CD1c-positive myeloid dendritic cell (primary cell): ENCODE measurements around the gene APOBEC2.

Experiments used
- DNase-seq: peaks from one replicate; pipeline ENCODE4 v3.0.0-alpha.2; 2016; ENCODE audit errors: extremely low spot score

The APOBEC2 gene

DNA sequence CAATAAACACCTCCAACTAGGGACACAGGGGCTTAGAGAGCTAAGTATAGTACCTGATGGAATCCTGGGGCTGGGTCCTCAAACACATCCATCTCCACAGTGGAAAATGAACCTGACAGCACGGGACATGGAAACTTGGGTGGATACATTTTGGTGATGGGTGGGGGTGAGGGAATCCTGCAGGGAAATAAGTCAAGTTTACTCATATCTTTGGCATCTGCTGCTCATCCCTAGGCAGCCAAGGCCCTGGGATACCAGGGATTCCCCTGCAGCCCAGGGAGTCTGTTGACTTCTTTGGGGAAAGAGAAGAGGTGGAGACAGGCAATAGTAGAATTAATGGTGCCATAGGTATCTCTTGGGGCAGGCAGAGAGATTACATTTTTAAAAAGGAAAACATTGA is 6.6 kb downstream of the APOBEC2 start:
- DNase-seq = no peak

DNA sequence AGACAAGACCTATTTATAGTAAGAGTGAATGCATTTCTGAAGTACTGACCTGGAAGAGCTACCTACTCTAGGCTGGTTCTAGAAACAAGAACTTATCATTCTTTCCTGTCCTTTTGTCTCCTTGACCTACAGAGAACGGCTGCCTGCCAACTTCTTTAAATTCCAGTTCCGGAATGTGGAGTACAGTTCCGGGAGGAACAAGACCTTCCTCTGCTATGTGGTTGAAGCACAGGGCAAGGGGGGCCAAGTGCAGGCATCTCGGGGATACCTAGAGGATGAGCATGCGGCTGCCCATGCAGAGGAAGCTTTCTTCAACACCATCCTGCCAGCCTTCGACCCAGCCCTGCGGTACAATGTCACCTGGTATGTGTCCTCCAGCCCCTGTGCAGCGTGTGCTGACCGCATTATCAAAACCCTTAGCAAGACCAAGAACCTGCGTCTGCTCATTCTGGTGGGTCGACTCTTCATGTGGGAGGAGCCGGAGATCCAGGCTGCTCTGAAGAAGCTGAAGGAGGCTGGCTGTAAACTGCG is 8.3 kb downstream of the APOBEC2 start:
- no peak for DNase-seq

DNA sequence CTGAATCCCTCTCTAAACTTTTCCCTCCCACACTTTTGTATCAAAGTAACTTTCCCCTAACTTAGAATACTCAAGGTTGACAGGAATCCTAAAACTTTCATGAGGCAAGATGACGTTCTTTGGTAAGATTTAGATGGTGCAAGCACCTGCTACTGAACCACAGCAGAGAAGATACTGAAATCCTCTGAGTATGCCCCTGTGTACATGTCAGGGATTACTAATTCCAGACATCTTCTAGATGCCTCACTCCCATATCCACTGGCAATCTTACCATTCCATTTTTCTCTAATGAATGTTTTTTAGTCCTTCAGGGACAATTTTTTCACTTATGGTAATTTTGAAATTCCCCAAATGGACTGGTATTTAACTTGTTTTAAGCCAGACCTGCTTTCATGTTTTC is 9.1 kb downstream of the APOBEC2 start:
- no peak for DNase-seq

DNA sequence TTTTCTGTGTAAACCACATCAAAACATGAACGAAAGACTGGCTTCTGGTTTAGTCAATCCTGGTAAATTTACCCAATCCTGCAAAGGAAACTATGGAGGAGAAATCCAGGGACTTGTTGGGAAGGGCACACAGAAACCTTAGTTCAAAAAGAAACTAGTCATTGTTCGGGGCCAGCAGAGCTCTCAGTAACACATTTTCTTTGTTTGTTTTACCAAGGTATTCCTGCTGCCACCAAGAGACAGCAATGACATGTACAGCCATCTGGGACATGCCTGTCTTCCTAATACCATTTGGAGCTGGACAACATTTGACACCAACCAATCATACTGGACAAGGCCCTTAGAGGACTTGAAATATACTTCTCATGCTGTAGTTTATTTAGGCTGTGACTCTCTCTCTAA is 10.9 kb downstream of the APOBEC2 start:
- DNase-seq = no peak

DNA sequence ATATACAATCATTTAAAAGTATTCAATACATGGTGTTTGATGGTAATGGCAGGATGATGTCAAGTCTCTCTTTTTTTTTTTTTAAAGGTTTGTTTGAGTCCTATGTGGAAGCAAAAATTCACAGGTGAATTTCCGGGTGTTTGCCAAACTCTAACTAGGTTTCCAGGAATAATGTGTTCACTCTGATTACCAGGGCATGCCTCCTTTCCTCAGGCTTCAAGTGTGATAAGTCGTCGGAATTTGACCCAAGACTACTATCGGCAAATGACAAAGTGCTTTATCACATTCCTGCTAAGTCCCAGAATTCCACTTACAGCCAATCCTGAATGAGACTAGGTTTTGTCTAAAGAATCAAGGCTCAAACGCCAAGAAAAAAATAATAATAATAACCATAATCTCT is 11.8 kb downstream of the APOBEC2 start:
- DNase-seq = no peak

DNA sequence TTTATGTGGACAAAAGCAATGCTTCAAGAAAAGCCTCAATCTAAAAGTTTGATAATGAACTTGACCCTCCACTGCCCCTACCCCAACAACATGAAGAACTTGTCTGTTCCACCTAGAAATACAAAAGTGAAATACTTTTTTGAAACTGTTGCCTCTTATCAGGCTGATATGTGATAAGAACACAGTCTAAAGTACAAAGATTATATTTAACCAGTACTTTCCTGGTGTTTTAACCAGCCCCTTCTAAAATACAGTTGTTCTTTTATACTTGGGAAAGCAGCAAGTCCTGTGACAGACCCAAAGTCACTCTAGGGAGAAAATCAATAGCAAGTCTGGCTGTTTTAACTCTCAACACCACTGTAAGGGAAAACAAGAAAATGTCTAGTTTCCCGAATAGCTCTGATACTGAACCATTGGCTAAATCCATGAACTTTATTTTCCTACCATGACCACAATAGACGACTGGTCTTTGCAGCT is 12.6 kb downstream of the APOBEC2 start:
- no peak for DNase-seq

DNA sequence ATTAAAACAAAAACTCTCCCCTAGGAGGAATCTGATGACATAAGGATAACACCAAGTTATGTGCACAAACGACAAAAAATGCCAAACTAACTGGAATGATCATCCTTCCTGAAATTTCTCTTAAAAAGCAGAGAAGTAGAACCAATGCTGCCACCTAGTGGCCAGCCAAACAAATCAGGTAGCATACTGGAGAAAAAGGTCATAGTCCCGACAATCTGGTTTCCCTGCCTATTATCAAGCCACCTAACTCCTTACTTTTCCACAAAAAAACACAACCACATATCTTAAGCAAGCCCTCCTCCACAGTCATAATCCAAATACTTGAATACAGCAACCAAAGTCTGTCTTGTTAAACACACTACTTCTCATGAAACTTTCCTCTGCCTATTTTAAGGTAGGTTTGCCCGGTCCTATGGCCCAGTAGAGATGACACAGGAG is 13.9 kb downstream of the APOBEC2 start:
- DNase-seq = peak; percentile 83

DNA sequence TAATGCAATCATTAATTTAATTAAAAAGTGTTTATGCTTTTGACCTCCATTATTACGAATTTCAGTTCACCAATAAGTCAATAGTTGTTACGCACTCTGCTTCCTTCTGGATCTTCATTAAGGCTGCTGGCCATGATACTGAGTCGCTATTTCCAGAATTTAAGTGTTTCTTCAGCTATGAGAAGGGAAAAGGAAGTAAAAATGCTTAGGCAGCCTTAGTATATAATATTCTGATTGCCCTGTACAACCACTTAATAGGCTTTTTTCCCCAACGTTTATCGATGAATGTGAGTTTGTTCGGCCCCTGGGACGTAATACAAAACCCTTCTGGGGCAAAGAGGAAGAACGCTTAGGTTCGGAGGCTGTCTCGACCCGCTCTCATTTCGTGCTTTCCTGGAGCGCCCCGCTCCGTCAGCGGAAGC is 18.5 kb downstream of the APOBEC2 start:
- DNase-seq = no peak

DNA sequence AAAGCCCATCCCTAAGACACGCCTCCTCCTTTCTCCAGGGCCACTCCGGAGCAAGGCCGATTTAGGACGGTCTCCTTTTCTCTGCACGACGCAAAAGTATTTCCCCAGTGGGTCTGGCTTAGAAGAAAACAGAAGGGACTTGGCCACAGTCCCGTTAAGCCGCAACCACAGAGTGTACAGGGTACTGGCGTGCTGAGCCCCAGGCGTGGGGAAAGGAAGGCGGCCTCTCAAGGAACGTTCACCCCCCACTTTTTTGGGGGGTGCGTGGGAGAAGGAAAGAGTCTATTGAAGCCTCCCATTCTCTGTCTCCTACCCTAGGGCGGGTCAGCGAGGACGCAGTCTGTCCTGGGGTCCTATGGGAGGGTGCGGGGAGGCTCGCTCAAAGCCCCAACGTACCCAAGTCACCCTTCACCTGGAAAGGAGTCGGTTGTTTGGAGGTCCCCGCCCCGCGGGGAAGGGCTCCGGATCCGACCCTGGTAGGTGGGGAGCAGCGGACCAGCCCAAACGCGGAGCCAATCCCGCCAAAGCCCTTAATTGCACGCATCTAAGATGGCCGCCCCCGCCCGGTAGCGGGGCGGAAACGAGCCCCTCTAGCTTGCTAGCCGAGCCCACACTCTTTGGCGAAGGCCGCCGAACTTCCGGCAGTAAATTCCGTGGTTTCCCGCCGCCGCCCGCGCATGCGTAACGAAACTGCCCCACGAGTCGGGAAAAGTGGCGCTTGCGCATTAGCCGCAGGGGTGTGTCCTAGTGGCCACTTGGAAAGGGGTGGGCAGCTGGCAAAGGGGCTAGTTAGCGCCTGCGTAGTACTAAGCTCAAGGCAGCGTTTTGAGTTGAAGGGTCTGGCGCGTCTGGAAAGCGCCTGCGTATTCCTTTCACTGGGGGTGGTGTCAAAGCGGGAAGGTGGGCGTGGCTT is 19.2 kb downstream of the APOBEC2 start, which contains the start of gene OARD1:
Gene OARD1 (minus strand): TSS at position 434 of the 913 bp plus-strand sequence. CDS start 722 bp downstream, outside the sequence.
- DNase-seq = peak; percentile 100

DNA sequence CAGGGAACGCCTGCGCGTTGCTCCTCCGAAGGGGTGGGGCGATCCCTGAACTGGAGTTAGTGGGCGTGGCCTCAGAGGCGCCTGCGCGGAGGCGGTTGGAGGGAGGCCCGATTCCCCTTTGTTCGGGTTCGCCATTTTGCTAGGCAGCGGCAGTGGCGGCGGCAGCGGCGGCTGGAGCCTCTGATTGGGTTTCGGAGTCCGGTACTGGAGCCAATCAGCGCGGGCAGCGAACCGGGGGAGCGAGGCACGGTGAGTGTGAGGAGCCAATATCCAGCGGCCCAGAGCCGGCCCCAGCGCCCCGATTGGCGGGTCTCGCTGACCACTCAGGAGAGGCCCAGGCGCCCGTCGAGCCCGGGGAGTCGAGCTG is 19.8 kb downstream of the APOBEC2 start, which contains the start of gene NFYA:
Gene NFYA (plus strand): TSS at position 139 of the 367 bp plus-strand sequence. CDS start 6,116 bp downstream, outside the sequence.
- no peak for DNase-seq

DNA sequence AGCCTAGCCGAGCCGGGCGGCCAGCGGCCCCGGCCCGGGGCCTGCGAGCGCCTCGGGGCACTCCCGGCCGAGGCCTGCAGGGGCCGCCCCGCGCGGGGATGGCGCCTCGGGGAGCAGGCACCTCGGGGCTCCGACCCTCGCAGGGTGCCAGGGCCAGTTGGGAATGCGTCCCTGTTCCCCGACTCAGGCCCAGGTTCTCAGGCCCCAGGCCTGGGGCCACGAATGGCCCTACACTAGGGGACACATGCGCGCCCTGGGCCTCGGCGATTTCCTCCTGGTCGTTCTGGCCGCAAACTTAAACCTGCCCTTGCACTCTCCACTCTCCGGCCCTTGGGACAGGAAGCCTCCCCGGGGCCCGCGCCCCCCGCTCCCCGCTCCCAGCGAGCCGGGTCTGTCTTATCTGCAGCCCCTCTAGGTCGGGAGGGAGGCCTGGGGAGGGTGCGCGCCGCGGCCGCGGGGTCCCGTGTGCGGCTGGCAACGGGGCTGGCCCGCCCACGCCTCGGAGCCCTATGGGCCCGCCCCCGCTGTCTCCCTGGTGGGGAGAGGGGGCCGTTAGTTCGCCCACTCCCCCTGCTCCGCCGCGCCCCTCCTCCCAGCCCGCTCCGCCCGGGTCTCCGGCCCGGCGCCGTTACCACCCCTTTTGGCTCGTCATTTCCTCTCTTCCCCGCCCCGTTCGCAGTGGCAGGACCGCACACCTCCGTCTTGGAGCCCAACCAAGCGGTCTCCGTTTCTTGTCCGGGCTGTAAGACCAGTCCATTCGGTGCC is 20.4 kb downstream of the APOBEC2 start:
- peak; percentile 75 for DNase-seq

DNA sequence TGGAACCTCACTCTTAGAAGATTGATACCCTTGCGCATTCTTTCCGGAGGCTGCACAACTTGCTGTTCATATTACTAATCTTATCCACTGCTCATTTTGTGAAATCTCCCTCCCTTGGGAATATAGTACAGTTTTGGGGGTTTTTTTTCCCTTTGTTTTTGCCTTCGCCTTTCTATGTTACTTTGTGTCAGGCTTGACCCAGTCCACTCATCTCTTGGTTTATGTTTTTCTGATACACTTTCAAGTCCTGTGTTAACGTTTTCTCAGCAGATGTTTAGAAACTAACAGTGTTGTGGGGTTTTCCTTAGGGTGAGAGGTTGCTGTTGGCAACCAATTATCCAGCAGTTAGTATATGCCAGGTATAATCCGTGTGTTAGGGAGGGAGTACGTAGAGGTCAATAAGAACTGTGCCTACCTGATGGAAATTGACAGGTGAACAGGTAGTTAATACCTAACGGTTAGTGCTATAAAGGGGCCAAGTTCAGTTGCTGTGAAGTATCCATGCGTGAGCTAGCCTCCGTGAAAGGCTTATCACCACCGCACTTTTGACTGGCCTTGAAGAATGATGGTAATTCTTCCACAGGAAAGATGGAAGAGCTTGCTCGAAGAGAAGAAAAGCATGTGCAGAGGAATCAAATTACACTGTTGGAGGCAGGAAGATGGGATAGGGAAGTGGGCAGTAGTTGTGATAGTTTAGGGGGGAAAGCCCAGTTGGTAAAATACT is 21.1 kb downstream of the APOBEC2 start:
- no peak for DNase-seq

DNA sequence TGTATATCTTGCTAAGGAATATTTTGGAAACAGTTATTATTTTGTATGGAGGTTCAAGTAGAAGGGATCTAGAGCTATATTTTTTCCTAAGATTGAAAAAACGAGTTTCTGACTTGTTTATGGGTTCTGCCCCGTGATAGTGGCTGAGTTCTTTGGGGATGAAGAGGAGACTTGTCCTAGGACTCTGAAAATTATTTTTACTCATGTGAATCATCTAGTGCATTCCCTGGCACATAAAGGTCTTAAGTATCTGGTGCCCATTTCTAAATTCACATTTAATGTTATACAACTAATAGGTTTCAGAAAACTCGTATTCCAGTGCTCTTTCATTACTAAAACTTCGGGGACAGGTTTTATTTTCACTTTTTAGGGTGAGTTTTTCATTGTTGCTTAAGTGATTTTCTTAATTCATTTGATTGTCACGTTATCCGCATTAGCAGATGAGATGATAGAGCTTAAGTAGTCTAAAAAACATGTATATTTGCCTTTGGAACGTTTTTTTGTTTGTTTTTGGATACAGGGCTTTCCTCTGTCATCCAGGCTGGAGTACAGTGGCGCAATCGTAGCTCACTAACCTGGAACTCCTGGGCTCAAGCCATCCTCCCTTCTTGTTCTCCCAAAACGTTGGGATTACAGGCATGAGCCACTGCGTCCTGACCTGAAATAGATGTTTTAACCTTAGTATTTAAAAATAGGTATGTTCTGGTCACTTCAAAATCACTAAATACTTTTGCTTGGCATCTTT is 21.9 kb downstream of the APOBEC2 start:
- no peak for DNase-seq

DNA sequence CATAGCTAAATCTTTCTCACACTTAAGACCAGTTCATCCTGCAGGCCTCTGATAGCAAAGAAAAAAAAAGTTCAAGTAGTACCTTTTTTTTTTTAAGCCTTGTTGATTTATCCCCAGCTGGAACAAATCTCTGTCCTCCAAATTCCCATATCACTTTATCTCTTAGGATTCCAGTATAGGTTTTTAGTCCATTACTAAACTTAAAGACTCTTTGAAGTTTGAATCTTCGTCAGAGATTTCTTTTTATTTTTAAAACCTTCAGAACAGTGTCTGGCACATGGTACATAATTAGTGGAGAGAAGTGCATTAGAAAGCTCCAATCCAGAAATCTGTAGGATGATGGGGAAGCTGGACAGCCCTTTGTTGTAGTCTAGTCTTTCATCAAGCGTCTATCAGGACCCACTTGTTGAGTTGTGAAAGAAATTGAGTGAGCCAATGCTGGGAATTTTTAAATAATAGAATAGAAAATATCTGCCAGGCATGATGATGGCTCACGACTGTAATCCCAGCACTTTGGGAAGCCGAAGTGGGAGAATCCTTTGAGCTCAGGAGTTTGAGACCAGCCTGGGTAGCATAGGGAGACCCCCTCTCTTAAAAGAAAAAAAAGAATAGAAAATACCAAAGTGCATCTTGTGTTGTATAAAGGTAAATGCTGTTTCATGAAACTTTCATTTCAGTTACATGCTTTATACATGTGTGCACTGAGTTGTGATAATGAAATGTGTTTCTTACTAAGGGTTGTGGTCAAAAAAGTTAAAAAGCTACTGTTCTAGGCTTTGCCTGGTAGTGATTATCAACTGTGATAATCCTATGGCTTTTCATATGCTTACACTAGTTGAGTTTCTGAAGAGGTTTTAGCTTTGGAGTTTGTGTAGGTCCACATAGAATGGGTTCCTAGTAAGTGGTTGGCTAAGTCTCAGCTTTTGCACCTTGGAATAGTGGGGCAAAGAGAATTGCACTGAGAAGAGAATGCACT is 22.9 kb downstream of the APOBEC2 start:
- DNase-seq = no peak

DNA sequence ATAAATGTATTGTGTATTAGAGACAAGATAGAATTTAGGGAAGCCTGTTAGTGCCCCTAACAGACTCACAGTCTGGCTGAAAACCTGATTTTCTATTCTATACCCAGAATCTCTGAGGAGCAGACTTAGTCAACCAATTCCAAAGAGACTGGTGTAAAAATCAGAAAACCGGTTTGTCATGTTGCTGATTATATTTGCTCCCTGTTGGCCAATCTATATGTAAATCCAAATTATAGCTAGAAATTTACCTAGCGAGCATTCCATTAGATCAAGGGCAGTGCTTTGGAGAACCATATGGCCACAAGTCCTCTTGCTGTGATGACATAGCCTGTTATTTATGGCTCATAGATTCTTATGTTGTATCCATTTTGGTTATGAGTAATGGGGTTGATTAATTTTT is 24.5 kb downstream of the APOBEC2 start:
- DNase-seq = no peak

DNA sequence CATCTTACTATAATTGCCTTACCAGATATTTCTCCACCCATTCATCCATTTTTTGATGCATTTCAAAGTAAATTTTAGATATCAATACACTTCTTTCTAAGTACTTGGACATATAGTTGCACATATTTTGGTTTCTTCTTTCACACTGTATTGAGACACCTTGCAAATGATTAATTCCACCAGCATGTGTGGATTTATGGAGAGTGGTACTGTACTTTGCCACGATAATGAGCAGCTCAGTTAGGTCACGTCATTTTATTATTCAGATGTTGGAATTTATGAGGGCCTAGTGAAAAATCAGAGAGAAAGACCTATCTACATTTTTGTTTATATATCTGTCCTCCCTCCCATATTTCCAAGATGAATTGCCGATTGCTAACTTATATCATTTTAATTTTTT is 25.1 kb downstream of the APOBEC2 start:
- no peak for DNase-seq

DNA sequence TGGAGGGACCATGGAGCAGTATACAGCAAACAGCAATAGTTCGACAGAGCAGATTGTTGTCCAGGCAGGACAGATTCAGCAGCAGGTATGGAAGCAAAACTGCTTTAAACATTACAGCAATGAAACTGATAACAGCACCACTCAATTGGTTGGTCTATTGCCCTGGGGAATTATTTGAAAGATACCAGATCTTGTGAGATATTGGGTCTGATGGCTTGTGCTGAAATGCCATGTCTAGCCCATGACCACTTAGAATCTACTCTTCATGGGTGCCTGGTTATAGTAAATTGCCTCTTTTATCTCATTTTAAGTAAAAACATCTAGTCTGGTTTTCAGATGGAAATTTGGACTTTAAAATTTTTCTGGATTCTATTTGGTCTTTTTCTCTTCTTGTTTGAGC is 26.1 kb downstream of the APOBEC2 start:
- DNase-seq = no peak

DNA sequence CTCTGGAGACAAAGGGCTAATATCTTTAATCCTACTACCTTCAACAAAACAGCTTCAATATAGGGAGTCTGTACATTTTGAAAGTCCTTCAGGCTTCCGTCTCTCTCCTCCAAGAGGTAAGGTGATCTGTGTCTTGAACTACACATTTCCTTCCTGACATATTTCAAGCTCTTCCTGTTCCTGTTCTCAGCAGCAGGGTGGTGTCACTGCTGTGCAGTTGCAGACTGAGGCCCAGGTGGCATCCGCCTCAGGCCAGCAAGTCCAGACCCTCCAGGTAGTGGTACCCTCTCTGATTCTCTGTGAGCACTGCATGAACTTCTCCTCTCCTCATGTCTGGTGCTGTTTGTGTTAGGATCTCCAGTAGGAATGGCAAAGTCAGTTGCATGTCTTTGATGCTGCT is 27.6 kb downstream of the APOBEC2 start:
- no peak for DNase-seq

DNA sequence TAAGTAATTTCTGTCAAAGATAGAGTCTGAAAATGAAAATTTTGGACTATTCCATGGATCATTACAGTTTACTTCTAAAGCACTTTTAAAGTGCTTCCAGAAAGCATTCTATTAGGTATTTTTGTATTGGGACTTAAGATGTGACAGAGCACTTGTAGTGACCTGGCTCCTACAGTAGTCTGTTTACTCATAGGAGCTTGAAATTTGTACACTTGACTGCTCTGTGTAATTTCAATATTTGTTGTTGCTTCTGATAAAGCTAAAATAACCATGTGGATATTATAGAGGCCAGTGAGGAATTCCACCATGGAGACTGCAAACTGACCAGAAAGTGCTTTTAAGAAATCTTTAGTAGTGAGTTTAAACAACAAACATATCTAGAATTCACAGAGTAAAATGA is 30.1 kb downstream of the APOBEC2 start:
- DNase-seq = no peak

DNA sequence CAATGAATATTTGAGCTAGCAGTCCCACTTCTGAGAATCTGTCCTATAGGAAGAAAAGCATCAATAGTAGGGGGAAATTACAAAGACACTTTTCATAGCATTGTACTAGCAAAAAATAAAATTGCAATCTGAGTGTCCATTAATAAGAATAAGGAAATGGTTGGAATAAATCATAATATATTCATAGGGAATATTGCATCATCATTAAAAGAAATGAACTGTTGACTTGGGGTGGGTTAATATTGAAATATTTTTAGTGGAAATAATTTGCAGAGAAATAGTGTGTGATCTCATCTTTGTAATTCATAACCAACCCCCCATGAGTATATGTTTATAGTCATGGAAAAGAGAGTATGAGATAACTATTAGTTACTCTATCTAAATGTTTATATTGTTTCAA is 32.2 kb downstream of the APOBEC2 start:
- no peak for DNase-seq
